ENCODE measurements around the gene SUSD6.
"Not testable (repeated sequence)": the region's sequence is repeated elsewhere in the genome, so short reads cannot be mapped to it uniquely, and the experiment has no call there.

Gene SUSD6

DNA sequence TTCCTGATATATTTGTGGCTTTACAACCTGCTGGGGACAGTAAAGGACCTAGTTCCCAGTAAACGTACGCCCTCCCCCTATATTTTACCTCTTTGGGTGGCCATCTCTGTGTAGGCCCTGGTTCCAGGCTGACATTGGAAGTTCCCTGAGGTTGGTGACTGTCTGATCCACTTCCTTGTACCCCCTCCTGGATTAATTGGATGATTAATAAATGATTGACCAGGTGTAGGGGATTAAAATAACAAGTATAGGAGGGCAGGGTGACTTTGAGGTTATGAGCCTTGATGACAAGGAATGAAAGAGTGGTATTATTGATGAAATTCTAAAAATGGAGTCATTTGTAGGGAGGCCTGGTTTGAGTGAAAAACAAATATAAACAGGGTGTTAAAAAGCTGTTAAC, 9.6 kb downstream of the SUSD6 start:
- DNase-seq (ENCODE audit: low spot score): no peak

DNA sequence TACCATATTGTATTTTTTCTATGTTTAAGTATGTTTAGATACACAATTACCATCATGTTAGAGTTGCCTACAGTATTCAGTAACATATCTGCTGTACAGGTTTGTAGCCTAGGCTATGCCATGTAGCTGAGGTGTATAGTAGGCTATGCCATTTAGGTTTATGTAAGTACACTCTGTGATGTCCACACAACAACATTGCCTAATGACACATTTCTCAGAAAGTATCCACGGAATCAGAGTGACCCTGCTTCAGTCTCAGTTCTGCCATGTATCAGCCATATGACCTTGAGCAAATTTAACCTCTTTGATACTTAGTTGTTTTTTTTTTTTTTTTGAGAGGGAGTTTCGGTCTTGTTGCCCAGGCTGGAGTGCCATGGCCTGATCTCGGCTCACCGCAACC, 12.7 kb downstream of the SUSD6 start:
- DNase-seq (ENCODE audit: low spot score): no peak

DNA sequence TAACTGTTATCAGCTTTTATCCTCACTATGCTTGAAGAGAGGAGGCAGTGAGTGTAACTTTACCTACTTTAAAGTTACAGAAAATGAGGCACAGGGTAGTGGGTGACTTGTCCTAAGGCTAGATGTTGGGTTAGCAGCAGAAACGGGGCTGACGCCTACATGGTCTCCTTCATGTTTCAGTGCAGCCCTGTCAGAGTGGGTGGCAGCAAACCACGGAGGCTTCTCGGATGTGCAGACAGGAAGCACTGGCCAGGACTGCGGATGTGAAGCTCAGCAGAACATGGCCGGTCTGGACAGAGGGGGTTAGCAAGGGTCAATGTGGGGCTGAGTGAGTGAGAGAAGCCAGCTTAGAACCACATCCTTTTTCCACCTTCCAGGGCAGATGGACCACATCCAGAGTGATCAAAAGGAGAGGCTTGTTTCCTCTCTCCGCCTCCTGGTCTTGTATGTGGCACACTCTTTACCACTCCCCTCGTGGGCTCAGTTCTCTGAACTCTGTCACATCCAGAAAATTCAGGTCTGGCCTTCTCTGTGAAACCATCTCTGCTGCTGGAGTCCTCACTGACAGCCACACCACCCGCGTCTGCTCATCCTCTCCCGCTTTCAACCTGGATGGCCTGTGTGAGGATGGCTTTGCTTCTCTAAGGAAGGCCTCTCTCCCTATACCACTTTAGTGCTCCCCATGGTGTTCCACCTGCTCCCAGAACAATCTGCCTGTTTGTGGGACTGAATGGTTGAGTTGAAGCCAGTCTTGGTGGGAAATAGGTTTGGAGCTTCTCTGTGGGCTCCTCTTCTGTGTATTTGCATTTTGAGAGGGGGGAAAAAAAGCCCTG, 14.1 kb downstream of the SUSD6 start:
- DNase-seq (ENCODE audit: low spot score): peak; percentile 78

DNA sequence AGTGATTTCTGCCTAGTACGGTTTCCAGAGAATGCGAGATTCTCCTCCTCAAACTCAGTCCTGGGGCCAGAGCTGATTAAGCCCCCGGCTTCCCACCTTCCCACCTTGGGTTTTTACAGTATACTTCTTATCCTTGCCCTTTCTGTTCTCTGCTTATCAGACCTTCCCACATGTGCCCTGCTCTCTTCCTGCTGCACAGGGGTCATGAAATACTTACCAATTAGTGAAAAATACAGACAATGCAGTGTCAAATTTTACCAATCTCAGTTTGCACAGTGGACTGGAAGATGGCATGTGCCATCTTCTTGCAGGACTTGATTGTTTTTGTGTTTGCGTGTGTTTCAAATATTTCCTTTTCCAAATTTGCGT, 14.7 kb downstream of the SUSD6 start:
- DNase-seq (ENCODE audit: low spot score): no peak

DNA sequence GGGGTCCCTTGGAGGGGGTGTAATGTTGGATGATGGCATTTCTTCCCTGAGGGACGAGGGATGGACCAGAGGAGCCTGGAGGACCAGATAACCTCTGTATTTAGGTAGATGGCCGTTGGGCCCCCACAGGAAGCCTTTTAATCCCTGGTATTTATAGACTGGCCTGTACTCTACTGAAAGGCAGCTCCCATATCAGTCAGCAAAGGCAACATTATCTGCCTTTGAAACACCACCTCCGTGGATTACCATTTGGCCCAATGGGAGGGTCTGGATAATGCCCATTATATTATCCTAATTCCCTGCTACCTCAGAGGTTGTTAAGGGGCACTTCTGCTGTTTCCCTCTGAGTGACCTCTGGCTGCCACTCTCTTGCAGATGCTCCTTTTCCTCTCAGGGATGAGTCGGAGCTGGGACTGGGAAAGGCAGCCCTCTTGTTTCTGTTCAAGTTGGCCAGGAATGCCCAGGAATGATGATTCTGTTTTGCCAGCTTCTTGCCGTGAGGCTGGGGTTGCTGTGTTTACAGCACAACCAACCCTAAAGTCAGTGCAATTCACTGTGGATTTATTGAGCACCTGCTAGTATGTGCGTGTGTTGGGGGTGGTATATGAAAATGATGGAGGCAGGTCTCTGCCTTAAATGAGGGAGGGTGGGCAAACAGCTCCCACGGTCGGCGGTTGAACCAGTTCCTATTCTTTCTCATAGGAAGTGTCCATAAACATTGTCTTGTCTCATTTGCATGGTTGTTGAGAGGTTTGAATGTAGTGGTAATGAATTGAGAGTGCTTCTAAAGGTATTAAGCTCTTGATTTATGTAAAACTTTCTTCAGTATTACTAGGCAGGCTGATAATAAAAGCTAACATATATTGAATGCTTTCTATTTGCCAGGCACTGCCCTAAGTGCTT, 18.1 kb downstream of the SUSD6 start:
- no peak for DNase-seq (ENCODE audit: low spot score)

DNA sequence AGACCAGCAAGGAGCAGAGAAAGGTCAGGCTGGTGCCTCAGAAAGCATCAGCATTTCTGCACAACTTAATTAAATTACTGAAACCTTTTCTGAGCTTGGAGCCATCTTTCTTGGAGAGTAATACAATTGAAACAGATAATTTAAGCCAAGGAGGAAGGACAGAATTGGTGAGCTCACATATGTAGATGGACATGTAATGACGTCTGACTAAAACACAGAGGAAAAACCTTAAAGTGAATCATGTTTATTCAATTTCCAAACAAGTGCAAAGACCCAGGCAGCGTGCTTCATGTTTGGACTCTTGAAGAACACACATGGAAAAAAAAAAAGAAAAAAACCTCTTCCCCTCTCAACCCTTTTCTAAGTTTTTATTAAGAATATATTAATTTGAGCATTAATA, 19.0 kb downstream of the SUSD6 start:
- DNase-seq (ENCODE audit: low spot score): no peak

DNA sequence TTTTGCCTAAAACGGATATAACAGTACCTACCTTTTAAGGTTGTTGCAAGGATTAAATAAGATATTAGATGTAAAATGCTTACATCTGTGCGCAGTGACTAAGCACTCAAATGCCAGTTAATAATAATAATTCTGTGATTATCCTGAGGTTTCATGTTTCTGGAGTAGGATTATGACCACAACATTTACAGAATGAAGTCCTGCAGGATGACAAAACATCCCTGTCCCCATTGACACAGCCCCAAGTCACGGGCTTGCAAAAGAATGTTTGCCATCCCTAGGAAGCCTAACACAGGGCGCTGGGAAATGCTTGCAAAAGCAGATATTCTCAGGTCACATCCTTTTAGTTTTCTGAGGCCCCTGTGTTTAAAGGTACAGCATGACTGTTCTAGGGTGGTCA, 20.1 kb downstream of the SUSD6 start:
- no peak for DNase-seq (ENCODE audit: low spot score)

DNA sequence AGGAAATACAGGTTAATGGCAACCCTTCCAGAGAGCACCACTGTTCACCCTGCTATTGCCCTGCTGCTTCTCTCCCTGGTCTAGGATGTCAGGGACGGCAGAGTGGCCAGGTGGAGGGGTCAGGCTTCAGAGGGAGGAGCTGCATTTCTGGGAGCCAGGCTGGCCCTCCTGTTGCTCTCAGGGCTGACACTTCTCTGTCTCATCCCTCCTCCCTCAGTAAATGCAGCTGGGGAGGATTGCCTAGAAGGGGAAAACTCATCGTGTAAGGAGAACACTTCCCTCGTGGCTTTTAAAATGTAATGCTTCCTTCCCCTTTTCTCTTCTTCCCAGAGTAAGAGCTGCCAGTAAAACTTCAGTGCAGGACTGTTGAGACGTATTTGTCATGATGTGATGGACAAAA, 20.8 kb downstream of the SUSD6 start:
- peak; percentile 56 for DNase-seq (ENCODE audit: low spot score)

DNA sequence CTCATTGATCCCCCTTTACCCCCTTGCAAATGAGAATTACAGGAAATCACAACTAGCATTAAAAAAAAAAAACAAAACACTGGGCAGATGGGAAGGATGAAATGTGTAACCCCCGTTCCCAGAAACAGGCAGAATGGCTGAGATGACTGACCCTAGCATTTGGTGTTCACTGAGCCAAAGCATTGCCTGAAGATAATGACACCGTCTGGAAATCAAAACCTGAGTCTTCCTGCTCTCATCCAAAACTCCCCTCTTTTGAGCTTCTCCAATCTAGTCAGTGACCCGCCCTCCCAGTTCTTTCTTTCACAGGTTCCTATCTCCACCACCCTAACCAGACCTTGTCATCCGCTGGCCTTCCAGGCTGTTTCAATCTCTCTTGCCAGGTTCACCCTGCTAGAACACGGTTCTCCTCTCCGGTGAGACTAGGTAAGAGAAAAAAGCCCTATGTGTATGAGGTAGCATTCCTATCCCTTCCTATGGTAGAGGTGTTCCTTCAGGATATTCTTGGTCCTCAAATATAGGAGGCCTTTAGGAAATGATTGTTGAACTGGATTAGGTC, 21.3 kb downstream of the SUSD6 start:
- DNase-seq (ENCODE audit: low spot score): no peak

DNA sequence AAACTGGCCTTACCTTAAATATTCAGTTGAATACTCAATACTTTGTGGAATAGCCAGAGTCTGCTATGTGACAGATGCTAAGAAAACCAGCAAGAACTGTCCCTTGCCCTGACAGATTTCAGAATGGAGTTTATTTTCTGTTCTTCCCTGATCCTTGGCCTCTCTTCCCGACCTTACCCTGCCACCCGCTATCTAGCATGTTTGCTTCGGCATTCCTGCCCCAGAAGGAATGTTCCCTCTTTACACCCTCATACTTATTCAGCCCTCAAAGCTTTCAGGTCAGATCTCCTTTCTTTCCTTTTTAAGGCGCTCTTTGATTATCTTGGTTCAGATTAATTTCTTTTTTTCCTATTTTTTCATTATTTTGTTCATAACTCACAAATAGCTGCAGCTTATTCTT, 21.8 kb downstream of the SUSD6 start:
- DNase-seq (ENCODE audit: low spot score): no peak

DNA sequence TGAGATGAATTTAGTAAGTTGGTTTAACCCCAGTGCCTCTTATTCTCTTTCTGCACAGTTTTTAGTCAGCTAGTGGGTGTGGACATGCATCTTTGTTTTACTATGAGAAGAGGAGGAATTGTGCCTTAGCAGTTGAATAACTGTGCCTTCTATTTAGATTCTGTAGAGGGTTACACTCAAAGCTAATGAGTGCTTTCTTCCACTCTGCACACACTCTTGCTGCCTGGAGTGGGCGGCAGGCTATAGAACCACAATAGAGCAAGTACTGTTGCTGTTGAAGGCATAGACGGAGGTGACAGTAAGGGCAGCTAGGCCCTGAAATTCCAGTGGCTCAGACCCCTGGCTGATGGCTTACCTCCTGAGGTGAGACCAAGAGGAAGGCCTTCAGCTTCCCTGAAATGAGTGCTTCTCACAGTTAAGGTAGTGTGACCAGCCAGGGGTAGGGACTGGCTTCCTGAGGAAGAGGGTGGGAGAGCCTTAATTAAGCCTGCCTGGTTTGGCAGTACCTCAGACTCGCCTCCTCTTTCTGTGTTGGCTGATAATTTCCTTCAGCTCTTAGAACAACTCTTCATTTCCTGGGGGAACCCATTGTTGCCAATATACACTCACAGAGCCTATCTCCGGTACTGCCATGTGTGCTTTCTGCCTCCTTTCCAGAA, 24.7 kb downstream of the SUSD6 start:
- no peak for DNase-seq (ENCODE audit: low spot score)

DNA sequence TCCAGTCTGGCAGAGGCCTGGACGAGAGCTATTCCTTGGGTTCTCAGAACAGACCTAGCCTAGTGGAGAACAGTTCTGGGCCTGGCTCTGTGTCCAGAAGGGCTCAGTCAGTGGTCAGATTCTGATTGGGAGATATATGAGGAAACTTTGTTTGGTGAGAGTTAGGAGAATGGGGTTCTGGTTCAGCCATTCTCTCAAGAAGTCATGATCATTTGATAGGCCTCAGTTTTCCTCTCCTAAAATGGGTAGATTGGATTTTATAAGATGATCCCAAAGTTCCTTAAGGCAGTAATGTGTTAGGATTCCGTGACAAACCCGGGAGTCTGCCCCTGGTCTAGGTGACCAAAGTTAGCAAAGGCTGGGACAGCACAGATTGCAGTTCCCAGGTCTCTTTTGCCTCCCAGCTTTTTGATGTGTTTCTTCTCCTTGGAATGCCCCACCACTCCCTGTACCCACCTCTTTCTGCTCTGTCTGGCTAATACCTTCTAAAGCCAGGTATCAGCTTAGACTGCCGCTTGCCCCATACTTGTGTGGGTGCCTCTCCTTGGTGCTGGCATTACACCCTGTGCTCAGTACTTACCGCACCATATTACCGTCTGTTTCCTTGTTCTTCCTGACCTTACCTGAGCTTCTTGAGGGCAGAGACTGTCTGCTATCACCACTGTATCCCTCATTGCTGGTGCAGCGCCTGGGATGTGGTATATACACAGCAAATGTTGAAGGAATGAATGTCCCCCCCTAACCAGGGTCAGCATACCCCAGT, 25.5 kb downstream of the SUSD6 start:
- DNase-seq (ENCODE audit: low spot score): no peak

DNA sequence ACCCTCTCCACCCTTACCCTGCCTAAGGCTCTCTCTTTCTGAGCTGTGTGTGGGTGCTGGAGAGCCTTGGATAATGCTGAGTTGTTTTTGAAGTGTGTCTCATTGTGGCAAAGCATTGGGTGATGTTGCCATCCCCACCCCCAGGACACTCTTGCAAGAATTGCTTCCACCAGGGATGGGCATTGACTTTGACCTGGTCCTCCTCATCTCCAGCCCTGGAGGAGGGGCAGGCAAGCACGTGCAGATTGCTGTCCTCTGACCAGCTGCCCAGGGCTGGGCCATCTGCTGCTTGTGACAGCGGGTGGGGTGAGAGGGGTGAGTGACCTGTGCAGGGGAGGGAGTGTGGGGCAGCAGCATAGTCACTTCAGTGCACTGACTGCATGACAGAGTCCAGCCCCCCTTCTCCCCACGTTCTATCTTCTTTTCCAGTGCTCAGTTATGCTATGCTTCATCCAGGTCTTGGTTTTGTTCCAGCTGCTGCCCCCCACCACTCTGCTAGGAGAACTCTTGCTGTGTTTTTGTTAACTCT, 26.2 kb downstream of the SUSD6 start:
- DNase-seq (ENCODE audit: low spot score): no peak

DNA sequence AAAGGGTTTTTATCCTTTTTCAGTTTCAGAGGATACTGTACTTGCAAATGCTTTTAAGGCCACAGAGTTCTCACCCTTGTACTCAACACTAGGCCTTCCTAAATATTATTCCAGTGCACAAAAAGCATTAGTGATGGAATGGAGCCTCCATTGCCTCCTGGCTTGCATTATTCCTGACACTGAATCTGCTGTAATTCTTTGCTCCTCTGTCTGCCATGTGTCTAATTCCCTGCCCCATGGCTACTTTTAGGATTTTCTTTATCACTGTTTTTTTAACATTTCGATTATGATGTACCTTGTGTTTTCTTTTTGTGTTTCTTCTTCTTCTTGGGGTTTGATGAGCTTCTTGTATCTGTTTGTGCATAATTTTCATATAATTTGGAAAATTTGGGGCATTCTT, 29.5 kb downstream of the SUSD6 start:
- no peak for DNase-seq (ENCODE audit: low spot score)

DNA sequence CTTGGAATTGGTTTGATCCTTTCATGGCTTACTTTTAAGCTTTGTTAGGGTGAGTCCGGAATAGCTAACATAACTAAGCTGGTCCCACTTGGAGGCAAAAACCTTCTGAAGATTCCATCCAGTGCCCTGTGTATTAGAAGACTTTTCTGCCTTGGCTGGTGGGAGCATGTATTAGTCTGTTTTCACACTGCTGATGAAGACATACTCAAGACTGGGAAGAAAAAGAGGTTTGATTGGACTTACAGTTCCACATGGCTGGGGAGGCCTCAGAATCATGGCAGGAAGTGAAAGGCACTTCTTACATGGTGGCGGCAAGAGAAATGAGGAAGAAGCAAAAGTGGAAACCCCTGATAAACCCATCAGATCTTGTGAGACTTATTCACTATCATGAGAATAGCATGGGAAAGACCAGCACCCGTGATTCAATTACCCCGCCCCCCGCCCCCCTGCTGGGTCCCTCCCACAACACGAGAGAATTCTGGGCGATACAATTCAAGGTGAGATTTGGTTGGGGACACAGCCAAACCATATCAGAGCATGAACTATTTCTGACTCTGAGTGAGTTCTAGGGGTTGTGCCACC, 30.9 kb downstream of the SUSD6 start:
- DNase-seq (ENCODE audit: low spot score): not testable (repeated sequence)

DNA sequence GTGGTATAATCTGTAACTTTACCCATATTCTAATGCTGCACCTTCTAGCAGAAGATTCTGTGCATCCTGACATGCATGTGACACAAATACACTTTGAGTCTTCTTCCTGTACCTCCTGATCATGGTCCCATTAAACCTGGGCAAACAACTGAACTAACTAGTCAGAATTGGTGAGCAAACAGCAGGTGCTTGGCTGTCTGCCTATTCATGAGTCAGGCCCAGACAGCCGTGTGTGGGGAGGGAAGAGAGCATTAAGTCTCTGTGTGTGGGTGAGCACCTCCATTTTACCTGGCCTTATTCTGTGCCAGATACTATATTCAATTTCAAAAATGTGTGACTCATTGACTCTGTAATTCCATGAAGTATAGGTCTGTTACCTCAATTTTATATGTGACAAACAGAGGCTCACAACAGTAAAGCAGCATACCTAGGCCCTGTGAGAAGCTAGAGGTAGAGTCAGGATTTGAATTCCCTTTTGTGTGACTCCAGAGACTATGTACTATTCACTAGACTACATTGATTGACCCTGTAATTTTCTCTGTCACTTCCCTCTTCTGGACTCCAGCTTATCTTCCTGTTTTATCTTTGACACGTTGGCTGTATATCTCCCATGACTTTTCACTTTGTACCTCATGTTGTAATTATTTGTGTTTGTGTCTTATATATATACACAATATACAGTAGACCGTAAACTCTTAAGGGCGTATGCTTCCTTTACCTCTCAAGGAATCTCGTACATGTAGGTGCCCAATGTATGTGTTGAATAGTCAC, 32.2 kb downstream of the SUSD6 start:
- DNase-seq (ENCODE audit: low spot score): no peak

DNA sequence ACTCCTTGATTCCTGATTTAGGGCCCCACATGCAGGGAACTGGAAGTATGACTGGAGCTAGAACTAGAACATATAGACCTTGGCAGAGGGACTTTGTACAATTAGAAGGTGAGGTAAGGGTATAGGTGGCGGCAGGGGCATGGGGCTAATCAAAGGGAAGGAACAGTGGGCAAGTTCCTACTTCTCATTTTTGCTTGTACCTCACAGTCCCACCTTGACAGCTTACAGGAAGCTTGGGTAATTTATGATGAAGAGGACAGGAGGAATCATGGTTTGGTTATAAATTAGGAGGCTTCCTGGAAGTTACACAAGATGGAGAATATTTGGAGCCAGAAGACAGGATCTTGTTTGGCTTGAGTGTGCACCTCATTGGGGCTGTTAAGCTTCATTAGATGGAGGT, 33.4 kb downstream of the SUSD6 start:
- no peak for DNase-seq (ENCODE audit: low spot score)

DNA sequence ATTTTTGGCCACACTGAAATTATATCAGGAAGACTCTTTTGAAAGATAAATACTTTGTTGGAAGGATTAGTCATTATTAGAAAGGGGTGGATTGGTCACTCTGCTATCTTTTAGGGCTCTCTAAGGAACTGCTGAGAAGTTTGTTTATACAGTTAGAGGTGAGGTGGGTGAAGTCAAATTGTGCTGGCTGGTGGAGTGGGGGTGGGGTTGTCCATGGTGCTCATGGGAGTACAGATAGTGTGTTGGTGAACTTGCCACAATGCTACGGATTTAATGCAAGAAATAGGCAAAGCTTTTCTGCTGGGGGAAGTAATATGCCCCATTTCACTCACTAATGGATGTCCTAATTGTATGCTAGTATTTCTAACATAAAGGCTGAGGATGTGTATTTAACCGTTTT, 35.8 kb downstream of the SUSD6 start:
- no peak for DNase-seq (ENCODE audit: low spot score)

DNA sequence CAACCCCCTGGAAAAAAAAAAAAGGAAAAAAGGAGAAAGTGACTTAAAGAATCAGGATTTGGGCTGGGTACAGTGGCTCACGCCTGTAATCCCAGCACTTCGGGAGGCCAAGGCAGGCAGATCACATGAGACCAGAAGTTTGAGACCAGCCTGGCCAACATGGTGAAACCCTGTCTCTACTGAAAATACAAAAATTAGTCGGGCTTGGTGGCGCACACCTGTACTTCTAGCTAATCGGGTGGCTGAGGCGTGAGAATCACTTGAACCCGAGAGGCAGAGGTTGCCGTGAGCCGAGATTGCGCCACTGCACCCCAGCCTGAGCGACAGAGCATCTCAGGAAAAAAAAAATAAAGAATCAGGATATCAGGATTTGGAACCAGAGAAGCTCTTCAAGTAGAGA, 36.2 kb downstream of the SUSD6 start:
- not testable (repeated sequence) for DNase-seq (ENCODE audit: low spot score)
